PC-3 (cell line): ENCODE results near the gene PBX3.

Experiments used
- EZH2 ChIP-seq: fragments of 300-600 bp; sonication (generic); IDR thresholded peaks from one replicate; pipeline ENCODE4 v1.6.1; 2017; ENCODE audit warnings: antibody characterized with exemption, mild to moderate bottlenecking, low read length; ENCODE audit not compliant: unreplicated experiment
- TF ChIP-seq, protein P1 (sequence below): fragments of 300-600 bp; sonication (generic); conservative IDR thresholded peaks from 2 replicates; pipeline ENCODE4 v1.5.1; 2017; ENCODE audit warnings: antibody characterized with exemption, low read depth, mild to moderate bottlenecking, low read length

DNA sequence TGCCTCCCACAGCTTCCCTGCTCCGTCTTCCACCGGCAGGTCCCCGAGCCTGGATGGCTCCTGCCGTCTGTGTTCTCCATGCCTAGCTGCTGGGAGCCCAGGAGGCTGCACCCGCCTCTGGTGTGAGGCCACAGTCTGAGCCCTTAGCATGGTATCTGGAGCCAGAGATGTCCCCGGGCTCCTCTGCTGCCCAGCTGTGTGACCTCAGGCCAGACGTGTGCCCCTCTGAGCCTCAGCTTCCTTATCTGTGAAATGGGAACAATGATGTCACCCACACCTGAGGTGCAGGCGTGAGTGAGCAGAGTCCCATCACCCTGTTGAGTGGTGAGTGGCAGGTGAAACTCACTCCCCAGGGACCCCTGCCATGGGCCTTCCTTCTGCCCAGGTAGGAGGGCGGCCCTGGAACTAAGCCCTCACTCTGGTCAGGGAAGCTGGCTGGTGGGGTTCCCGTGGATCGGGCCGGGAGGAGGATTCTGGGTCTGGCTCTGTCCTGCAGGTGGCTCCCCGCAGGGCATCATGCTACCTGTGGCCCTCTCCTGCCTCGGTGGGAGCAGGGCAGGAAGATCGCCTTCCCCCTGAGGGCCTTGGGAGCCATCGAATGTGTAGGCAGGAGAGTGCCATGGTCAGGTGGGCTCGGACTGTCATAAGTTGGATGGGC is 239.0 kb downstream of the PBX3 start:
- TF ChIP-seq, protein P1, sequence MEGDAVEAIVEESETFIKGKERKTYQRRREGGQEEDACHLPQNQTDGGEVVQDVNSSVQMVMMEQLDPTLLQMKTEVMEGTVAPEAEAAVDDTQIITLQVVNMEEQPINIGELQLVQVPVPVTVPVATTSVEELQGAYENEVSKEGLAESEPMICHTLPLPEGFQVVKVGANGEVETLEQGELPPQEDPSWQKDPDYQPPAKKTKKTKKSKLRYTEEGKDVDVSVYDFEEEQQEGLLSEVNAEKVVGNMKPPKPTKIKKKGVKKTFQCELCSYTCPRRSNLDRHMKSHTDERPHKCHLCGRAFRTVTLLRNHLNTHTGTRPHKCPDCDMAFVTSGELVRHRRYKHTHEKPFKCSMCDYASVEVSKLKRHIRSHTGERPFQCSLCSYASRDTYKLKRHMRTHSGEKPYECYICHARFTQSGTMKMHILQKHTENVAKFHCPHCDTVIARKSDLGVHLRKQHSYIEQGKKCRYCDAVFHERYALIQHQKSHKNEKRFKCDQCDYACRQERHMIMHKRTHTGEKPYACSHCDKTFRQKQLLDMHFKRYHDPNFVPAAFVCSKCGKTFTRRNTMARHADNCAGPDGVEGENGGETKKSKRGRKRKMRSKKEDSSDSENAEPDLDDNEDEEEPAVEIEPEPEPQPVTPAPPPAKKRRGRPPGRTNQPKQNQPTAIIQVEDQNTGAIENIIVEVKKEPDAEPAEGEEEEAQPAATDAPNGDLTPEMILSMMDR = no peak
- no peak for TF ChIP-seq EZH2
